Putamen (tissue), 1 donor: ENCODE measurements around the gene LRIT2.

ENCODE experiments used
- DNase-seq: peaks from one replicate; pipeline ENCODE4 v3.0.0-alpha.2; 2016; ENCODE audit warnings: low spot score

LRIT2 gene, protein sequence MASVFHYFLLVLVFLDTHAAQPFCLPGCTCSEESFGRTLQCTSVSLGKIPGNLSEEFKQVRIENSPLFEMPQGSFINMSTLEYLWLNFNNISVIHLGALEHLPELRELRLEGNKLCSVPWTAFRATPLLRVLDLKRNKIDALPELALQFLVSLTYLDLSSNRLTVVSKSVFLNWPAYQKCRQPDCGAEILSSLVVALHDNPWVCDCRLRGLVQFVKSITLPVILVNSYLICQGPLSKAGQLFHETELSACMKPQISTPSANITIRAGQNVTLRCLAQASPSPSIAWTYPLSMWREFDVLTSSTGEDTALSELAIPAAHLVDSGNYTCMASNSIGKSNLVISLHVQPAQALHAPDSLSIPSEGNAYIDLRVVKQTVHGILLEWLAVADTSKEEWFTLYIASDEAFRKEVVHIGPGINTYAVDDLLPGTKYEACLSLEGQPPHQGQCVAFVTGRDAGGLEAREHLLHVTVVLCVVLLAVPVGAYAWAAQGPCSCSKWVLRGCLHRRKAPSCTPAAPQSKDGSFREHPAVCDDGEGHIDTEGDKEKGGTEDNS

DNA sequence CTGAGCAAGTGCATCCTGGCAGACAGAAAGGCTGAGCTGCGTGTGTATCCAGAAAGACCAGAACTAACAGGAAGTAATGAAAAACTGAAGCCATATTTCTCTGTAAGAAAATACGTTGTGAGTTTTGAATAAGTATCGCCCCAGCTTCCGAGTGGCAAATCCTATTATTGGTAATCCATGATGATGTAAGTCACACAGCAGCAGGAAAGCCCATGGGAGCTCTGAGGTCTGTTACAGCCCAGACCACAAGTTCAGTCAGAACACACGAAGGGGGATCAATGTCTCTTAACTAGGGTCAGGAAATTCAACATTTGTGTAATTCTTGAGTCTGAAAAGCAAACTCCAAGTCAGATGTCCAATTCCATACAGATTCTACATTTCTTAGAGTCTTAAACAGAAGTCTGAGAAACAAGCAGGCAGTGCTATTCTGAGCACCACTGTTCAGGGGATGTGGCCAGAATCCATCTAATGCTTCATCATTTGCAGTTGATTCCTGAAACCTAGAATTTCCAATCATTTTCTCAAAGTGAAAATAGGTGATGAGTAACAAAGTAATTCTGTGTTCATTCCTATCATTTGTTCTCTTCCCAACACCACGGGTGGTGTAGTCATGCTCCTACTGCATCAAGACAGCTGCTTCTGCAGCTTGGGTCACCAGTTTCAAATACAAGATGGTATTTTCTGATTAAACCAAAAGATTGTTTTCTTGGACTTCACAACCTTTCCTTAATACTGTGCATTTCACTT lies at the start of gene LRIT2:
Gene LRIT2, minus strand, starts transcription at position 118 of the 747 bp plus-strand sequence. Its CDS starts 24 bp downstream, at position 94.
- DNase-seq, result no peak

DNA sequence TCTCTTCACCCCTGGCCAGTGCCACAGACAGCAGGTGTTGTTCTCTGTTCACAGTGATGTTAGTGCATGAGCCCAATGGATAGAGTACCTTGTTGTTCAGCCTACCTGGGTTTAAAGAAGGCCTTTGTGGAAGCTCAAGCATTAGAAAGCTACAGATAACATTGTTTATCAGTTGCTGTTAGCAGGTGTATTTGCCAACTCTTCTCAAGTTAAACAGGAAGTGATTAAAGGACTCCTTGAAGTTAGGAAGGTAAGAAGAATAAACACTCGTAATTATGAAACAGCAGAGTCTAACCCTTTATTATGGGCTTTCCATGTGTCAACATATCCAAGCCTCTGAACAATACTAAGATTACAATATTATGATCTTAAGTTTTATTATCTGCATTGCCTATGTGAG lies 45.4 kb upstream of the LRIT2 start:
- no peak for DNase-seq

DNA sequence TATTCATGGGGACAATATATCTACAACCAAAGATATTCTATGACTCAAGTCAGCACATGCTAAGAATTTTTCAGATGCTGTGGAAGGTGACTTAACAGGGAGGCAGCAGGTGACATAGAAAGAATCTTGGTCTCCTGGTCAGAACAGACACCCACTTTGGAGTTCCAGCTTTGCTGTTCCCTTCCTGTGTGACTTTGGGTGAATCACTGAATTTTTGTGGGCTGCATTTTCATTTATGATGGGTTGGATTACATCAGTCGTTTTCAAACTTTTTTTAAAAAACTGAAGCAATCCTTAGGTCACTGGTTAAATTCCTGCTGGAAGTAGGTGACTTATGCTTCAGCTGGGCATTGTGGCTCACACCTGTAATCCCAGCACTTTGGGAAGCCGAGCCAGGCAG lies 44.4 kb upstream of the LRIT2 start:
- DNase-seq, result no peak

DNA sequence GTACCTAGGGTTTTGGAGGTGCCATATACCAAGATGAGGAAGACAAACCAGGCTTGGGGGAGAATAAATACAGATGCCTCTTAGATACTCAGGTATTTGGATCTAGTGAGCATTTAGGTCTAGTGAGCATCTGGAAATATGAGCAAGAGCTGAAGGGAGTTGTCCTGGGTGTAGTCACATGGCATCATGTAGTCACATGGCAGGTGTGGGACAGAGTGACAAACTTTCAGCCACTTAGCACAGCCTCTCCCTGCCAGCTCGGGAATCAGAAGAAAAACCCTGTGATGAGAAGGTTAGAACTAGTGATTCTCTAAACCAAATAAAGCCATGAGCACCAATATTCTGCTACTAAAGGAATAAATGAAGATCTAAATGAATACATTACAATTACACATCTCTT lies 43.8 kb upstream of the LRIT2 start:
- DNase-seq, result no peak

DNA sequence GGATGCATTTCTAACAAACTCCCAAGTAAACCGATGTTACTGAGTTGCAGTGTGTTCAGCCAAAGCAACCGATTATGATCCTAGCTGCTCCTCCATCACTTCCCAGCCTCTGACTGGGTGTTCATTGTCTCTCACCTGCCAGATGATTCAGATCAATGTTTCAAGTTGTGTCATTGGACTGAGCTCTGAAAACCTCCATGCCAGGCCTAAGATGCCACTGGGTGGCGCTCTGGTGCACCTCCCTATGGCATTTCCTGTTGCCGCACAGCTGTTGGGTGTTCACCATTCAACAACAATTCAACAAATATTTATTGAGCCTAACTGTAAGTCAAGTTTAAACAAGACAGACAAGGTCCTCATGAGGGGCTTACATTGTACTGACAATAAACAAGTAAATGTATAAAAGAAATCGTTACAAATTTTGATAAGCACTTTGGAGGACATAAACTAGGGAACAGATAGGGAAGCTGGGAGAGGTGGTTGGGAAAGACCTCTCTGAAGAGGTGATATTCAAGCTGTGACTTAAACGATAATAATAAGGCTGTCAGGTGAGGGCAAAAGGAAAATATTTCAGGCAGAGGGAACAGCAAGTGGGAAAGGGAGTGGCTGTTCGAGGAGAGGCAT lies 42.3 kb upstream of the LRIT2 start:
- DNase-seq, result peak; percentile 29

DNA sequence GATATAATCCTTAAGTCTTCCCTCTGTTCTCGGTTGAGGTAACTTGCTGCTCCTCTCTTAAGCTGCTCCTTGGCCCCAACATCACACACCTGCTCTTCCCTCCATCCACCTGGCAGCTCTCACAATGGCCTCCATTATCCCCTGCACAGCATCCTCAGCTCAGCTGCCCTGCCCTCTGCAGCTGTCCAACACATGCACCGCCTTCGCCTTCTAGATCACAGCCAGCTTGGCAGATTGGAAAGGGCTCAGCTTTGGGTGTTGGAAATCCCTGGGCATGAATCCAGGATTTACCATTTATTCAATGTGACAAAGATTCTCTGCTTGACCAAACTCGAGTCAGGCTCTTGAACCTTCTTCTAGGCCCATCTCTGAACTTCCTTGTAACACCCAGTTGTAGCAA lies 40.1 kb upstream of the LRIT2 start:
- DNase-seq, result no peak

DNA sequence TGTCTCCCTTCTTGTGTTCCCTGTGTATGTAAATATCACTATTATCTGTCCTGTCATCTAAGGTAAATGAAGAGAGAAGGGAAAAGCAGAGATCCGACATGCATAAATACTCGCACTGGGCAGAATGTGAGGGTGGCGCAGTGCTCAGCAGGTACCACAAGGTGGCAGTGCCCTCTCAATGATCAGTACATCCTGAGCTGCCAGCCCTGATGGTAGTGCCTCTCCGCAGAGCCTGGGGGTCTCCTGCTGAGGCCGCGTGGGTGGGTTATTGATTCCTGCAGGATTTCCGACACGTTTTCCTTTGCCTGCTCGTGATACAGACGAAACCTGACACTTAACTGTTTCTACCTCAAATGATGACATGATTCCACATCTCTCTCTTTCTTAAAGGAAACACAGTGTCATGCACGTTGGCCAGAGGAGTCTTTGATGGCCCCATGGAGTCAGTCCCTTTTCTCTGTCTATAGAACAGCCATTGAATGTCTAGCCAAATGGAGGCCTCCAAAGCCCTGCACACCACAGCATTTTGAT lies 39.3 kb upstream of the LRIT2 start:
- DNase-seq, result peak; percentile 56

DNA sequence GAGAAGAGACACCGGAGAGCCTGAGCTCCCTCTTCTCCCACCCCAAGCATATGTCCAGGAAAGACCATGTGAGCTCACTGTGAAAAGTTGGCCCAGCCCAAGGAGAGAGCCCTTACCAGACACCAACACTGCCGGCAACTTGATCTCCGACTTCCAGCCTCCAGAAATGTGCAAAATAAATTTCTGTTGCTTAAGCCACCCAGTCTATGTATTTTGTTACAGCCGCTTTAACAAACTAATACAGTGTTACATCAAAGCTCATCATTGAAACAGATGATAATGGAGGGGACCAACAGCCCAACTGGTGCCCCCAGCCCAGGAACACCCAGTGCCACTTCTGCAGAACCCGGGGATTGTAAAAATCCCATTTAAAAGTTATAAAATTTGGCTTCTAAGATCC lies 38.4 kb upstream of the LRIT2 start:
- no peak for DNase-seq

DNA sequence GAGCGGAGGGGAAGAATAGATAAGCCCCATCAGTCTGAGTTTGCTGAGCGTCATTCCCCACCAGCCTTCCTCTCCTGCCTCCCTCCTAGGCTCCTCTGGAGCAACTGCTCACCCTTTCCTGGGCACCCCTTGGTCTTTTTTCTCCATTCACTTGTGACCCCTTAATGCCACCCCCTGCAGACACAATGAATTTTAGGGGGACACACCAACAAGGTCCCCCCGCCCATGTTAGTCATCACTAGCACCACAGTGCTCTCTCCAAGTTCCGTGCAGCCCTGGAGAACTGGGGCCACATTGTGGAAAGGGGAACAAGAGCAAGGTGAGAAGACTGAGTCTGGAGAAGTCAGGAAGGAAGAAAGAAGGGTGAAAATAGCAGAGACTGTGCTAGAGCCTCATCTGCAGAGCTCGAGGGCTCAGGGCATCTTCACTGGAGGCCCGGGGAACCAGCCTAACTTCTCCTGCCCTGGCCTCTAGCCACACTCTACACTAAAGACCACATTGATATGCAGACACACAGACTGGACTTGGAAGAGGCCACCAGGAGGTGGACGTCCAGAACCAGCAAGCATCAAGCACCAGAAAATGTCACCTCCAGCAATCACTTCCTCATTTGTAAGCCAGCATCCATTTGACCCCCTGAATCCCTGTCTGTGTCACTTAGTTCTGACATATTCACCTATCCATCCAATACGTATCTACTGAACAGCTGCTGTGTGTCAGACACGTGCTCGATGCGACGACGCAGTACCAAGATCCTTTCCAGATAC lies 37.0 kb upstream of the LRIT2 start:
- no peak for DNase-seq

DNA sequence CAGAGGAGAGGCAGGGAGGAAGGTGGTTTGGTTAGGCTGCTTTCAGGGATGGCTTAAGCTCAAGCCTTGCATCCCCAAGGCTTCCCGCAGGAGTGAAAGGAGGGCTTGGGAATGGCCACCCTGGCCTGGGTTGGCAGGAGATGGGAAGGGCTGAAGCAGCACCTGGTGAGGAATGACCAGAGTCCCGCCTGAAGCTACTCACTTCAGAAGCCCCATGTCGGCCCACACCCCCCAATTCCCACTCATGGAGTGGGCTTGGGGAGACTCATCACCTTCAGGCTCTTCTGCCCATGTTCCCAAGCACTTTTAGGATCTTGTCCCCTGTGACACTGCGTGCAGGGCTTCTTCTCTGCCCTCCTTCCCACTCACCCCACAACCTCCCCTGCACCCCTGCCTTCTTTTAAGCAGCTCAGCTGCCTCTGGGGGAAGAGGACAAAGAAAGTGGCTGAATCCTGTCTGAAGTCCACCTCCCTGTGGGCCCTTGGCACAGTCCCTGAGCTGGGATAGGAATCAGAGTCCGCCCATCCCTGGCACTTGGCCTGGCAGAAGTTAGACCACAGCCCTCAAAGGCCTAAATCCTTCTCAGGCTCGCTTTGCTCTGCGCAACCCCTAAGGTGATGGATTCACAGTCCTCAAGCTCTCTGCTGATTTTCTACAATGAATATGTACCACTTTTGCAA lies 36.0 kb upstream of the LRIT2 start:
- DNase-seq, result no peak

DNA sequence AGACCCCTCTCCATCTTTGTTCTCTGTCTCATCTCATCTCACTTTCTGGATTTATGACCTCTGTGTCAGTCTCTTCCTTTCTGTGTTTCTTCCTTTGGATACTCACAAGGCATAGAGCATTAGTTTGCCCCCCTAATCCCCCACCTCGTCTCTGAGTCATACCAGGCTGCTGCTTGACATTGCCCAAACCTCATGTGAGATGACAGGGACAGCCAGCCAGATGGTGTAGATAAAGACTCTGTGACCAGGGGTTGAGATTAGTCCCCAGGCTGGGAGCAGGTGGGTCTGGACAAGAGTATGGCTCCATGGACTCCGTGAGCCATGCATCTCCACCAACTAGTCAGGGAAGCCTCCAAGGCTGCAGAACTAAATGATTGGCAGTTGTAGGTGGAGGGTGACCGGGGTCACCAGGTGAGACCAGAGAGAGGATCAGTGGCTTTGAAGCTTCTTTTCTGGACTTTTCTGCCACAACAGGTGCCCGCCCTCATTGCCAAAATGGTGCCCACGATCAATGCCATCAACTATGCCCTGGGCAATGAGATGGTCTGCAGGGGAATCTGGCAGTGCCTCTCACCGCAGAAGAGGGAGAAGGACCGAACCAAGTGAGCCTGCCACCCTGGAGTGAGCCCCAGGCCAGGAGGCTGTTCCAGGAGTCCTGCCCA lies 32.8 kb upstream of the LRIT2 start:
- no peak for DNase-seq

DNA sequence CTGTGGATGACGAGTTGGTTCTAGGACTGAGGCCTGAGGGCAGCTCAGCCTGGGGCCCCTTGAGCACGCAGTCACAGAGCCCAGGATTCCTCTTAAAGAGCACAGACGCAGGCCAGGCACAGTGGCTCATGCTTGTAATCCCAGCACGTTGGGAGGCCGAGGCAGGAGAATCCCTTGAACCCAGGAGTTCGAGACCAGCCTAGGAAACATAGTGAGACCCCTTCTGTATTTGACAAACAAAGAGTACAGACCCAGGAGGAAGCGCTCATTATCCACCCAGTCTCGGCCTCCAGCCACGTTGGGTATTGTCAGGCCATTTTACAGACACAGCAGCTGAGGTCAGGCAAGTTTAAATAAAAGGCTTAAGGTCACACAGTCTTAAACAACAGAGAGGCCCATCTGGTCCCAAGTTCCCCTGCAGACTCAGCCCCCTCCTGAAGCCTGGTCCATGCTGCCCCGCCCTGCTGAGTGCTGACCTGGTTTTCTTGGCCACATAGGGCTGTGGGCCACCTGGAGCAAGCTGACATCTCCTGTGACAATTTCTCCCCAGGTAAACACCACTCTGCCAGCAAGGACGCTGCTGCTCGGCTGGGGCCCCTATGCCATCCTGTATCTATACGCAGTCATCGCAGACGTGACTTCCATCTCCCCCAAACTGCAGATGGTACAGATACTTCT lies 32.1 kb upstream of the LRIT2 start:
- DNase-seq, result no peak

DNA sequence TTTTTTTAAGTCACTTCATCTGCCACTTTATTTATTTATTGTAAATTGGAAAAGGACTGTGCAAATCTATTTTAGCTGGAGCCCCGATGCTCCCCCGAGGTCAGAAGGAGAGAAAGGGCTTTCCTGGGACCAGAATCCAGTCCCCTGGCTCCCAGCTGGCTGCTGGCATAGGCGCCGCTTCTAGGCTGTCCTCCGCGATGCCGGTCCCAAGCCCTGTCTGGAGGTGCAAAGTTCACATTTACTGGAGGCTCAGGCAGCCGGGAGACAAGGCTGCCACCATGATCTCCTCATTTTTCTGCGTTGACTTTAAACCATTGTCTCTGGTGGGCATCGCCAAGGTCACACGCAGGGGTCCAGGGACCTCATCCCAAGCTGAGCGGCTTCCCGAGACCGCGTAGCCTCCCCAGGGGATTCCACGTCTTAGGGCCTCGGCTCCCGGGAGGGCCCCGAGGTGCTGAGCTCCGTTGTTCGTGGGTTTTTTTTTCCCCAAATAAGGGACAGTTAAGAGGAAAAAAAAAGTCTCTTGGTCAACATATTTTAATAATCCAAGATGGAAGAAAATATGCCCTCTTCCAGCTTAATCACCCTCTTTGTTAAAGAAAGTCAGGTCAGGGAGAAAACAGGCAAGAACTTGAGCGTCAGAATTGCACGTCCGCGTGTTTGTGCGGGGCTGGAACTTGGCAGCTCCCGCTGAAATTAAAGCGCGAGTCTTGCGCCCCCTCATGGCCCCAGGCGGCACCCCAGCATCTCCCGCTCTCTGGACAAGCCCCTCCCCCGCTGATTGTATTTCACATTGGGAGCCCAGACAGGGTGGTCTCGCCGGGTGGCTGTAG lies 31.4 kb upstream of the LRIT2 start:
- peak; percentile 40 for DNase-seq

DNA sequence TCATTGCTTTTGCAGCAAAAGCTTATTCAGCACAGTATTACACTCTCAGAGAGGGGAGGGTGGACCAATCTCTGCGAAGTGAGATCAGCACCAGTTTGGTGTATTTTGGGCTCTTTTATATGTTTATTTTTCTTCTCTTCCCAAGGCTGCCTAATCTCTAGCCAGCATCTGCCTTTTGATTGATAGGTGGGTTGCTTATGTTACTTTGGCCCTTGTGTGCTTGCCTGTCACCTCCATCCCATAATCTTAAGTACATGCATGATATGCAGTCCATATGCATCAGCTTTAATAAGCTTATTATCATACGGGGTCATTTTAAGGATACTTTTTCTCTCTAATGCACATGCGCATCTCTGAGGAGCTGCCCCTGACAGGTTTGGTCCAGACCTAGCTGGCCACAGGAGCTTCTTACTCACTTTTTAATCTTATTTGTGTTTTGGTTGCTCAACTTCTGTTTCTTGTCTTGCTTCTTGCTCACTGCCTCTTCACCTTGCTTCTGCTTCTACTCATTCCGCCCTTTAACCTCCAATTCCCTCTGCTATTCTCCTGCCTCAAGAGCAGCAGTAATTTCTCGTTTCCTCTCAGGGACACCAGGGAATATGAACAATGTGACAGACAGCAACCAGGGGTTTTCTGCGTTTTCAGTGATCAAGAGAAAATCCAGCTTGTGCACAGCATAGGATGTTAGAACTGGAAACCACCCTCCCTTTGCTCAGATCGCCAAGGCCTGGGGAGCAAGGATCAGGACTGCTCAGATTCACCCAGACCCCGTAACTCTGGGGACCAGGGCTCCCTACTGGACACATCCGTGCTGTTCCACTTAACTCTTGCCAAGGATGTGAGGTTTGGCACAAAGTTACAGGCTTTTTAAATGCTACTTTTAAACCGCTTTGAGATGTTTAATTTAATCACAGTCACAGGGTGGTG lies 29.5 kb upstream of the LRIT2 start:
- DNase-seq, result no peak

DNA sequence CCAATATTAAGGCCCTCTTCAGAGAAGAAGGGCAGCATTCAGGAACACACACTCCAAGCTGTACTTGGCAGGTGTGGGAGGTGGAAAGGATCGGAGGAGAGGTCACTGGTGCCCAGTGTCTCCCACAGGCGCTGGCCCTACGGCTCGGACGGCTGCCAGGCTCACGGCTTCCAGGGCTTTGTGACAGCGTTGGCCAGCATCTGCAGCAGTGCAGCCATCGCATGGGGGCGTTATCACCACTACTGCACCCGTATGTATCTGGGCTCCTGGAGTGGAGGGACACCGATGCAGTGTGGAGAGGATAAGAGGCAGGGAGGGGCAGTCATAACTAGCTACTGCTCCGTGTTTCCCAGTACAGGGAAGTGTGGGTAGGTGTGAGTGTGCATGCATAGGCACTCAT lies 23.4 kb upstream of the LRIT2 start:
- DNase-seq, result no peak

DNA sequence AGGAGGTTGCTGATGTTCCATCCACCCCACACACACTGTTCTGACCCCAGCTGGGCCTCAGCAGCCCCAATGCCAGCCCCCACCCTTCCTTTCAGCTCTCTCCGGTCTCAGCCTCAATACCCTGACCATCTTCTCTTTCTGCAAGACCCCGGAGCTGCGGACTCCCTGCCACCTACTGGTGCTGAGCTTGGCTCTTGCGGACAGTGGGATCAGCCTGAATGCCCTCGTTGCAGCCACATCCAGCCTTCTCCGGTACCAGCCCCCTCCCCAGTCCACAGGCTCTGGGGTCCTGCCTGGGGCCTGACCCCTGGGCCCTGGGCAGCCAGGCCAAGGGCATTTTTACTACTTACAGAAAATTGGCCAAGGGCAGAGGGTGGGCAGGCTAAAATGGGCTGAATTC lies 22.2 kb upstream of the LRIT2 start:
- DNase-seq, result no peak

DNA sequence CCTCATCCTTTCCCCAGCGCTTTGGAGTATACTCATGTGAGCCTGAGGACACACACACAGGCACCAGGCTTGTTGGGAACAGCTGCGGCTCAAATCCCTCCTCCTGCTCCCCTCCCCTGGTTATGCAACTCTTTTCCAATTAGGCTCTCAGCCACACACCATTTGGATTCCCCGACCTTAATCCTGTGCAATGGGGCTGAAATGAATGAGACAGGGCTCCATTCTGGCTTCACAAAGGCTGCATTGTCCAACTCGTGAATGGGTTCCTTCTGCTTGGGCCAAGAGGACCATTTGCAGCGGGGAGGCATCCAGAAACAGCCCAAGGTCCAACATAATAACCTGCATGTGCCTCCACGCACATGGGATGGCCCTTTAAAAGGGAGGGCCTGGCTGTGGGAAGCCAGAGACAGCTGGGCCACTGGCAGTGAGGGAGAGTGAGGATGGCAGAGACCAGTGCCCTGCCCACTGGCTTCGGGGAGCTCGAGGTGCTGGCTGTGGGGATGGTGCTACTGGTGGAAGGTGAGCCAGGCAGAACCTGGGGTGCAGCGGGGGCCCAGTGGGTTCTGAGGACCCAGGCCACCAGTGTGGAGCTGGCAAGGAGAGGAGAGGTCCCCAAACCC lies 19.4 kb upstream of the LRIT2 start, which contains the start of gene RGR:
Gene RGR, plus strand, starts transcription at position 403 of the 620 bp plus-strand sequence. Its CDS starts 38 bp downstream, at position 441.
- DNase-seq, result peak; percentile 98
